HepG2 (cell line): ENCODE data around the gene PACS2. TPM values are rescaled to one million over a fixed set of nuclear protein-coding genes. Genes with fewer than 3 reads are reported as not detected.

Experiments
- ATAC-seq: fragments of 200-7000 bp; cut with Tn5 transposase; 3 replicates; pipeline ENCODE4 v1.9.1; 2020; ENCODE audit warnings: mild to moderate bottlenecking, moderate library complexity
- BruUV-seq: library from RNA; stranded (reverse); fragments of 400-500 nt; replicated peaks from 2 replicates; lab custom pipeline; 2021; lab: Mats Ljungman, UMichigan
- CTCF ChIA-PET: fragments of 300-600 bp; formaldehyde crosslinking; extraction: SDS; loops from one replicate; lab custom pipeline; 2021; ENCODE audit warnings: low total read pairs, inconsistent platforms, low intra/inter-chr PET ratio; lab: Yijun Ruan, JAX
- POLR2A ChIA-PET: fragments of 350-600 bp; sonication (Branson Sonifier 250); formaldehyde crosslinking; loops from one replicate; lab custom pipeline; 2020; ENCODE audit warnings: antibody characterized with exemption, inconsistent platforms; lab: Yijun Ruan, JAX
- DNase-seq: peaks from one replicate; pipeline ENCODE4 v3.0.0-alpha.2; 2015; ENCODE audit warnings: low spot score
- FAIRE-seq: peaks from 3 replicates; lab custom pipeline; 2011; peaks lifted over from hg19 to GRCh38; lab: Jason Lieb, UNC
- H2AFZ ChIP-seq: one replicate; pipeline ENCODE4 v1.6.1; 2011; ENCODE audit warnings: low read length, inconsistent platforms
- H3K27ac ChIP-seq: fragments of 300-600 bp; 3 replicates; pipeline ENCODE4 v1.8.0; 2011; ENCODE audit warnings: mixed run types, mild to moderate bottlenecking, mixed read lengths, low read length, inconsistent platforms; ENCODE audit not compliant: insufficient read depth; ENCODE audit errors: extremely low read length
- H3K27me3 ChIP-seq, 2 experiments: fragments of 200-600 bp in 1 of 2; 2 replicates in 1 of 2; 3 replicates in 1 of 2; pipeline versions ENCODE4 v1.6.0 to v1.8.0; 2011; ENCODE audit warnings: low read length in 2 of 2, mild to moderate bottlenecking in 2 of 2, moderate library complexity in 2 of 2, inconsistent platforms in 1 of 2; ENCODE audit not compliant: insufficient read depth in 2 of 2, control insufficient read depth in 1 of 2
- H3K36me3 ChIP-seq, 2 experiments: fragments of 200-600 bp in 1 of 2; replicated peaks in 1 of 2; 2 replicates in 1 of 2; 3 replicates in 1 of 2; pipeline versions ENCODE4 v1.5.1 to v1.8.0; 2011; ENCODE audit warnings: low read length in 2 of 2, inconsistent platforms in 1 of 2; ENCODE audit not compliant: insufficient read depth in 2 of 2, control insufficient read depth in 1 of 2
- H3K4me1 ChIP-seq: 2 replicates; pipeline ENCODE4 v1.5.1; 2012; ENCODE audit warnings: low read length, inconsistent platforms; ENCODE audit not compliant: insufficient read depth
- H3K4me2 ChIP-seq: 2 replicates; pipeline ENCODE4 v1.6.0; 2011; ENCODE audit warnings: low read depth, low read length, inconsistent platforms
- H3K4me3 ChIP-seq, 3 experiments: fragments of 200-600 bp in 1 of 3; sonication (generic), shearing (Covaris generic) in 1 of 3; replicated peaks in 1 of 3; 2 replicates each; pipeline ENCODE4 v1.5.1; 2011 to 2016; ENCODE audit warnings: low read length in 3 of 3, inconsistent platforms in 2 of 3, low read depth in 2 of 3, mild to moderate bottlenecking in 2 of 3, control low read depth in 1 of 3, mixed read lengths in 1 of 3; ENCODE audit not compliant: insufficient read depth in 1 of 3
- H3K79me2 ChIP-seq: one replicate; pipeline ENCODE4 v1.6.1; 2011; ENCODE audit warnings: low read length, inconsistent platforms; ENCODE audit not compliant: insufficient read depth
- H3K9ac ChIP-seq: 2 replicates; pipeline ENCODE4 v1.6.0; 2011; ENCODE audit warnings: mild to moderate bottlenecking, low read depth, low read length, inconsistent platforms; ENCODE audit not compliant: insufficient read depth
- H3K9me3 ChIP-seq: 2 replicates; pipeline ENCODE4 v1.5.1; 2012; ENCODE audit warnings: mild to moderate bottlenecking, low read length
- H4K20me1 ChIP-seq: 2 replicates; pipeline ENCODE4 v1.6.0; 2011; ENCODE audit warnings: inconsistent platforms, mild to moderate bottlenecking, low read length, moderate library complexity; ENCODE audit not compliant: insufficient read depth
- EHMT2 ChIP-seq: fragments of 200-600 bp; sonication (generic); IDR thresholded peaks from 2 replicates; pipeline ENCODE4 v1.7.0; 2017; ENCODE audit warnings: antibody characterized with exemption, low read depth, low read length, borderline replicate concordance
- JARID2 ChIP-seq: sonication (generic); formaldehyde crosslinking; IDR thresholded peaks from 2 replicates; pipeline ENCODE4 v1.8.1; 2023; ENCODE audit warnings: missing genetic modification reagents, inconsistent platforms; ENCODE audit not compliant: insufficient replicate concordance
- SMAD1 ChIP-seq: sonication (generic); formaldehyde crosslinking; IDR thresholded peaks from 2 replicates; pipeline ENCODE4 v1.4.0; 2020; ENCODE audit warnings: missing genetic modification reagents, low read depth, mild to moderate bottlenecking, borderline replicate concordance
- SOX5 ChIP-seq: IDR thresholded peaks from 2 replicates; pipeline ENCODE4 v1.6.1; 2016; ENCODE audit warnings: borderline replicate concordance
- TOE1 ChIP-seq: sonication (generic); formaldehyde crosslinking; IDR thresholded peaks from 2 replicates; pipeline ENCODE4 v1.4.0; 2020; ENCODE audit warnings: mild to moderate bottlenecking, missing genetic modification reagents
- YEATS2 ChIP-seq: sonication (generic); formaldehyde crosslinking; IDR thresholded peaks from 2 replicates; pipeline ENCODE4 v1.4.0; 2020; ENCODE audit warnings: missing genetic modification reagents, borderline replicate concordance
- ZNF253 ChIP-seq: sonication (generic); formaldehyde crosslinking; IDR thresholded peaks from 2 replicates; pipeline ENCODE4 v1.8.0; 2022; ENCODE audit warnings: mild to moderate bottlenecking, missing genetic modification reagents, borderline replicate concordance
- WGBS: methylation state at CpG from one replicate; pipeline ENCODE4 v1.1.6; 2017; ENCODE audit warnings: low lambda C conversion rate; 5-methylcytosine and 5-hydroxymethylcytosine counted together
- in situ Hi-C: cut with HindIII; loops from 2 replicates; pipeline ENCODE4 v1.10.0; 2017; ENCODE audit warnings: low pct_unique_long_range_greater_than_20kb; ENCODE audit not compliant: extremely low pct_ligation_motif_present
- intact Hi-C: fragments of 100-400 bp; cut with micrococcal nuclease; formaldehyde crosslinking; loops from one replicate; pipeline ENCODE4 v1.10.0; 2022; ENCODE audit not compliant: unreplicated experiment
- polyA plus RNA-seq, 8 experiments: library from polyadenylated mRNA; depleted of rRNA in 3 of 8; stranded (reverse) in 7 of 8; unstranded in 1 of 8; fragments of >200 nt; fragmentation: Illumina TruSeq in 4 of 8; extraction: Trizol in 4 of 8; gene quantifications; 2 replicates each; pipeline versions ENCODE4 v1.2.1 to v1.2.3, GENCODE V29; 2011 to 2016; ENCODE audit warnings: low read depth in 4 of 8, missing spikeins in 1 of 8, mixed read lengths in 1 of 8; ENCODE audit not compliant: insufficient read depth in 1 of 8
- total RNA-seq, 5 experiments: library from RNA; depleted of rRNA; stranded (reverse); fragments of >200 nt; fragmentation: Illumina TruSeq; extraction: Trizol; gene quantifications; 2 replicates each; pipeline ENCODE4 v1.2.3, GENCODE V29; 2016; ENCODE audit warnings: low read depth in 1 of 5
- TF ChIP-seq, protein P1 (sequence below): sonication (generic); formaldehyde crosslinking; IDR thresholded peaks from 2 replicates; pipeline ENCODE4 v1.4.0; 2020; ENCODE audit warnings: missing genetic modification reagents
- TF ChIP-seq, protein P2 (sequence below): sonication (generic); formaldehyde crosslinking; IDR thresholded peaks from 2 replicates; pipeline ENCODE4 v1.5.0; 2020; ENCODE audit warnings: mild to moderate bottlenecking, missing genetic modification reagents, borderline replicate concordance
- TF ChIP-seq, protein P3 (sequence below): sonication (generic); formaldehyde crosslinking; IDR thresholded peaks from 2 replicates; pipeline ENCODE4 v1.8.0; 2022; ENCODE audit warnings: mild to moderate bottlenecking, missing genetic modification reagents, moderate library complexity
- TF ChIP-seq, protein P4 (sequence below): sonication (generic); formaldehyde crosslinking; IDR thresholded peaks from 2 replicates; pipeline ENCODE4 v1.4.0; 2020; ENCODE audit warnings: missing genetic modification reagents

PACS2 gene
- total and polyA plus RNA-seq, 2 of the 13 experiments (the other 11 are each of a cell fraction or from before 2014, with no cell fraction given) = 23.6 to 27.6 TPM

DNA sequence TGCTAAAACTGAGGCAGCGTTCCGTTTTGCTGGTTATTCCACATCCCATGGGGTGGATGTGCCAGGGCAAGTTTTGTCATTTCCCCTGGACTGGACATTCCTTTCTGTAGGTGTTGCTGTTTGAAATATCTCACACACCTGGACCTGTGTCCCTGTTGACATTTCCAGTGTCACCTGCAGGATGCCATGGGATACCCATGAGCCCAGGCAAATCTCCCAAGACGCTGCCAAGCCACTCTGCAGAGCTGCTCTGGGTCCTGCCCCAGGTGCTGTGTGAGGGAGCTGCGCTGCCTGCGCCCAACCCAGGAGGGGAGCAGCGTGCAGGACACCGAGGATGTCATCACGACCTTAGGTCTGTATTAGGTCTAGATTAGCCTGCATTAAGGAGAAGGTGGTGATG lies 5.2 kb upstream of the PACS2 start:
- H3K9me3 ChIP-seq = no peaks in the 10 kb centered on the region
- no peak for TF ChIP-seq JARID2 (CRISPR knock-in tag)
- TF ChIP-seq, protein P1, sequence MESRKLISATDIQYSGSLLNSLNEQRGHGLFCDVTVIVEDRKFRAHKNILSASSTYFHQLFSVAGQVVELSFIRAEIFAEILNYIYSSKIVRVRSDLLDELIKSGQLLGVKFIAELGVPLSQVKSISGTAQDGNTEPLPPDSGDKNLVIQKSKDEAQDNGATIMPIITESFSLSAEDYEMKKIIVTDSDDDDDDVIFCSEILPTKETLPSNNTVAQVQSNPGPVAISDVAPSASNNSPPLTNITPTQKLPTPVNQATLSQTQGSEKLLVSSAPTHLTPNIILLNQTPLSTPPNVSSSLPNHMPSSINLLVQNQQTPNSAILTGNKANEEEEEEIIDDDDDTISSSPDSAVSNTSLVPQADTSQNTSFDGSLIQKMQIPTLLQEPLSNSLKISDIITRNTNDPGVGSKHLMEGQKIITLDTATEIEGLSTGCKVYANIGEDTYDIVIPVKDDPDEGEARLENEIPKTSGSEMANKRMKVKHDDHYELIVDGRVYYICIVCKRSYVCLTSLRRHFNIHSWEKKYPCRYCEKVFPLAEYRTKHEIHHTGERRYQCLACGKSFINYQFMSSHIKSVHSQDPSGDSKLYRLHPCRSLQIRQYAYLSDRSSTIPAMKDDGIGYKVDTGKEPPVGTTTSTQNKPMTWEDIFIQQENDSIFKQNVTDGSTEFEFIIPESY (CRISPR knock-in tag) = no peak
- no peak for TF ChIP-seq TOE1 (CRISPR knock-in tag)
- TF ChIP-seq, protein P2, sequence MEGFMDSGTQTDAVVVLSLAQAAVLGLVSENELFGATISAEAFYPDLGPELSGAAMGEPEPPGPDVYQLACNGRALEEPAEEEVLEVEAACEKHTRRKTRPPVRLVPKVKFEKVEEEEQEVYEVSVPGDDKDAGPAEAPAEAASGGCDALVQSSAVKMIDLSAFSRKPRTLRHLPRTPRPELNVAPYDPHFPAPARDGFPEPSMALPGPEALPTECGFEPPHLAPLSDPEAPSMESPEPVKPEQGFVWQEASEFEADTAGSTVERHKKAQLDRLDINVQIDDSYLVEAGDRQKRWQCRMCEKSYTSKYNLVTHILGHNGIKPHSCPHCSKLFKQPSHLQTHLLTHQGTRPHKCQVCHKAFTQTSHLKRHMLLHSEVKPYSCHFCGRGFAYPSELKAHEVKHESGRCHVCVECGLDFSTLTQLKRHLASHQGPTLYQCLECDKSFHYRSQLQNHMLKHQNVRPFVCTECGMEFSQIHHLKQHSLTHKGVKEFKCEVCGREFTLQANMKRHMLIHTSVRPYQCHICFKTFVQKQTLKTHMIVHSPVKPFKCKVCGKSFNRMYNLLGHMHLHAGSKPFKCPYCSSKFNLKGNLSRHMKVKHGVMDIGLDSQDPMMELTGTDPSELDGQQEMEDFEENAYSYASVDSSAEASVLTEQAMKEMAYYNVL = no peak
- TF ChIP-seq, protein P3, sequence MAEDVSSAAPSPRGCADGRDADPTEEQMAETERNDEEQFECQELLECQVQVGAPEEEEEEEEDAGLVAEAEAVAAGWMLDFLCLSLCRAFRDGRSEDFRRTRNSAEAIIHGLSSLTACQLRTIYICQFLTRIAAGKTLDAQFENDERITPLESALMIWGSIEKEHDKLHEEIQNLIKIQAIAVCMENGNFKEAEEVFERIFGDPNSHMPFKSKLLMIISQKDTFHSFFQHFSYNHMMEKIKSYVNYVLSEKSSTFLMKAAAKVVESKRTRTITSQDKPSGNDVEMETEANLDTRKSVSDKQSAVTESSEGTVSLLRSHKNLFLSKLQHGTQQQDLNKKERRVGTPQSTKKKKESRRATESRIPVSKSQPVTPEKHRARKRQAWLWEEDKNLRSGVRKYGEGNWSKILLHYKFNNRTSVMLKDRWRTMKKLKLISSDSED (CRISPR knock-in tag) = no peak
- TF ChIP-seq SOX5 (CRISPR knock-in tag) = no peak
- no peak for TF ChIP-seq SMAD1
- TF ChIP-seq, protein P4, sequence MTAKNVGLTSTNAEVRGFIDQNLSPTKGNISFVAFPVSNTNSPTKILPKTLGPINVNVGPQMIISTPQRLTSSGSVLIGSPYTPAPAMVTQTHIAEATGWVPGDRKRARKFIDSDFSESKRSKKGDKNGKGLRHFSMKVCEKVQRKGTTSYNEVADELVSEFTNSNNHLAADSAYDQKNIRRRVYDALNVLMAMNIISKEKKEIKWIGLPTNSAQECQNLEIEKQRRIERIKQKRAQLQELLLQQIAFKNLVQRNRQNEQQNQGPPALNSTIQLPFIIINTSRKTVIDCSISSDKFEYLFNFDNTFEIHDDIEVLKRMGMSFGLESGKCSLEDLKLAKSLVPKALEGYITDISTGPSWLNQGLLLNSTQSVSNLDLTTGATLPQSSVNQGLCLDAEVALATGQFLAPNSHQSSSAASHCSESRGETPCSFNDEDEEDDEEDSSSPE (CRISPR knock-in tag) = no peak
- no peak for TF ChIP-seq EHMT2
- no peak for TF ChIP-seq ZNF253
- no peak for TF ChIP-seq YEATS2 (CRISPR knock-in tag)
- TF ChIP-seq, all 625 proteins: peak for 0
- 76% methylated on average over 3 of the region's 8 CpGs for WGBS
- Histone ChIP-seq H3K79me2 (no peaks in the 10 kb centered on the region), H3K4me3 (no peak overlapping the region), H3K36me3 (no peaks in the 10 kb centered on the region), H3K9ac (no peak overlapping the region), H3K27me3 (no peaks in the 10 kb centered on the region), H3K4me1 (peaks cover 16% of the 10 kb centered on the region), H3K27ac (no peak overlapping the region), H2AFZ (no peak overlapping the region), H3K4me2 (no peak overlapping the region), H4K20me1 (no peaks in the 10 kb centered on the region)
- intact Hi-C loops (no loop called here), in situ Hi-C loops (no loop called here)
- ChIA-PET CTCF (no interaction called here), POLR2A (no interaction called here)
- ATAC-seq (no peak), DNase-seq (no peak), FAIRE-seq (no peak)
- BruUV-seq = no TSS peak
